GM12872 (cell line): ENCODE measurements around the gene PIEZO2.

Experiments
- TF ChIP-seq, protein P1 (sequence below): IDR thresholded peaks from 3 replicates; pipeline ENCODE4 v1.5.1; 2011; ENCODE audit warnings: low read depth, mild to moderate bottlenecking, low read length, moderate library complexity; ENCODE audit not compliant: insufficient read depth

Gene PIEZO2

GRCh38 chr18:10784596-10785202 lies 364.7 kb downstream of the PIEZO2 start:
- TF ChIP-seq, protein P1, sequence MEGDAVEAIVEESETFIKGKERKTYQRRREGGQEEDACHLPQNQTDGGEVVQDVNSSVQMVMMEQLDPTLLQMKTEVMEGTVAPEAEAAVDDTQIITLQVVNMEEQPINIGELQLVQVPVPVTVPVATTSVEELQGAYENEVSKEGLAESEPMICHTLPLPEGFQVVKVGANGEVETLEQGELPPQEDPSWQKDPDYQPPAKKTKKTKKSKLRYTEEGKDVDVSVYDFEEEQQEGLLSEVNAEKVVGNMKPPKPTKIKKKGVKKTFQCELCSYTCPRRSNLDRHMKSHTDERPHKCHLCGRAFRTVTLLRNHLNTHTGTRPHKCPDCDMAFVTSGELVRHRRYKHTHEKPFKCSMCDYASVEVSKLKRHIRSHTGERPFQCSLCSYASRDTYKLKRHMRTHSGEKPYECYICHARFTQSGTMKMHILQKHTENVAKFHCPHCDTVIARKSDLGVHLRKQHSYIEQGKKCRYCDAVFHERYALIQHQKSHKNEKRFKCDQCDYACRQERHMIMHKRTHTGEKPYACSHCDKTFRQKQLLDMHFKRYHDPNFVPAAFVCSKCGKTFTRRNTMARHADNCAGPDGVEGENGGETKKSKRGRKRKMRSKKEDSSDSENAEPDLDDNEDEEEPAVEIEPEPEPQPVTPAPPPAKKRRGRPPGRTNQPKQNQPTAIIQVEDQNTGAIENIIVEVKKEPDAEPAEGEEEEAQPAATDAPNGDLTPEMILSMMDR: no peak

DNA sequence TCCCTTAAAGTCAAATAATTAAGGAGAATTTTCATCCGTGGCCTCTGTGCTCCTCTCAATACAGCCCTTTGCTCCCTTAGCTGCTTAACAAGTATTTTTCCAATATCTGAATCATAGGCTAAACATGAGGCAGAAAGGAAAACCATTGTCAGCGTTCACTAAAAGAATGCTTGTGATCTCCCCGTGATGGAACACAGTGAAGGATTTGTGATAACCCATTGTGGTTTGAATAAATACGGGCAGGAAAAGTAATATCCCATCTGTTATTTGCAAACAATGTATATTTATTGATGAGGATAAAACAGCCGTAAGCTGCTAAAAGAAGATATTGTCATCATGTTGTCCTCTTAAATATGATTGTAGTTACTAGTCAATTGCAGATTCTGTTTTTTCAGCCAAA lies 365.4 kb downstream of the PIEZO2 start:
- TF ChIP-seq, protein P1: no peak

GRCh38 chr18:10776493-10776892 lies 372.9 kb downstream of the PIEZO2 start:
- TF ChIP-seq, protein P1: no peak

- TF ChIP-seq, protein P1: no peak
Observed at GRCh38 chr18:10775026-10775425, 374.3 kb downstream of the PIEZO2 start.

DNA sequence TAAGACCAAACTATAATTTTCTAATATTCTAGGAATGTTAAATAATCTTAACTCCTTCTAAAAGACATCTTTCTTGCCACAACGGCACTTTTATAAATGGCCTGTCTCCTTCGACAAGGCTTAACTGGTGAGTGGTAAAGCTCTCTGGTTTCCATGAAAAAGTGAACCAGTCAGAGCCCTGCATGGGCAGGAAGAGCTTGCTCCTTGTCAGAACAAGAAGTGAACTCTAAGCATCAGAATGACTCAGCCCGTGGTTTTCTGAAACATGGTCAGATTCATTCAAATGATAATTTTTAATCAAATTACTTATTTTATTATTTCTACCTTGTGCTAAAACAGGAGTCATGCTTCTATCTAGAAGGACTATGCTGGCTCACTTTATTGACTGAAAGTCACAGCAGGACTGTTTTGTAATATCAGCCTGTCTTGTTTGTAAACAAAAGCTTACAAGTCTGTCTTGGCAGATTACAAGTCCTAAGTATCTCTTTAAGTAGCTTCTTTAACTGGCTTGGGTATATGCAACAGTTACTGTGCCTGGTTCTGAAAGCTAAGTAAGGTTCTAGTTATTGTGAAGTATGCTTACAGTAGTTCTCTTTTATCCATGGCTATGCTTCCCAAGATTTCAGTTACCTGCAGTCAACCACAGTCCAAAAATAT lies 378.2 kb downstream of the PIEZO2 start:
- TF ChIP-seq, protein P1: no peak

- TF ChIP-seq, protein P1: no peak
Observed at GRCh38 chr18:10770264-10770663, 379.1 kb downstream of the PIEZO2 start.

- TF ChIP-seq, protein P1: no peak
Observed at GRCh38 chr18:10768221-10768620, 381.1 kb downstream of the PIEZO2 start.
